NCI-H2107 treated with DMSO at 0.1 percent for 48 hours (cell line): ENCODE measurements around the gene SORBS1.

Experiments
- DNase-seq: peaks from one replicate; lab custom pipeline; 2025; ENCODE audit not compliant: unreplicated experiment; lab: John Stamatoyannopoulos, UW

SORBS1 gene

DNA sequence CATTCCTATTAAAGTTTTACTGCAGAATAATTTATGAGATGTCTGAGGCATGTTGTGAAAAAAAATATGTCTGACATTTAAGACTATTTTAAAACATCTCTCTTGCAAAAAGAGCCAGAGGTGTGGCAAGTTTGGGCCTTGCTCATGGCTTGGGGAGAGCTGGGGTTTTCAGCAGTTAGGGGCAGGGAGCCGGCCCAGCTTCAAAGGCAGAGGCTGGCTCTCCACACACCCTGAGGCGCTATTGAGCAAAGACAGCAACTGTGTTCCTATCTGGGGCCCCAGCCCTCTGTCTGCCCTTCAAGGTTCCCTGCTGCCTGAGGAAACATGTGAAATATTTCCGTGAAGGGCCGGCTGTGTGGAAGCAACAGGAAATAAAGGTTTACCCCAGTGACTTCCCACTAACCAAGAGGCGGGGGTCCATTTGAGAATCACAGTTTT, 94.0 kb downstream of the SORBS1 start:
- DNase-seq: no peak

DNA sequence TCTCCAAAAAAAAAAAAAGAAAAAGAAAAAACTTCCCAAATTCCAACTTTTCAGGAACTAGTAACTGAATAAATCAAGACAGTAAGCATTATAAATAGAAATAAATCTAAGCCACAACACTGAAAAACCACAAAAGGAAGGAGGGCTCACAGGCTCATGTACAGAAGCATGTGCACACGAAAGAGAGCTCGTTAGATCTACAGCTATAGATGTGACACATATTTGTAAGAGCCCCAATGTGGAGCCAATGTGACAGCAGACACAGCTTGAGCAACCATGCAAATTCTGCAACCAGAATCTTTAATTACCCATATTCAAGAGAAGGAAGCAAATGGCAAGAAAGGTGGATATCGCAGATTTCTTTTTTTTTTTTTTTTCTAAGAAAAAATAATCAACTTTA, 94.7 kb downstream of the SORBS1 start:
- no peak for DNase-seq

DNA sequence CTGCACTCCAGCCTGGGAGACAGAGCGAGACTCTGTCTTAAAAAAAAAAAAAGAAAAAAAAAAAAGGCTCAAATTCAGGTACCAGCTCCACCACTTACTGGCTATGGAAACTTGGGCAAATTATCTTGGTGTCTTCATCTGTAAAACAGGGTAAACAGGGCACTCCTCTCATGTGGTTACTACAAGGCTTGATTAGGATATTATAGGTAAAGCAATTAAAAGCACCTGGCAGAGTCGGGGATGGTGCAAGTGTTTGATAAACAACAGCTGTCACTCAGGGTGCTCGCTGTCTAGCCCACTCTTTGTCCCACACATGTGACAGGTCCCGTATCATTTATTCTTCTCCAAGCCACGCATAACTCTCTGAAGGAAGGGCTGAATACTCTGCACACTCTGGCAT, 96.9 kb downstream of the SORBS1 start:
- peak; percentile 25 for DNase-seq

GRCh38 chr10:95462740-95463667, 98.2 kb downstream of the SORBS1 start:
- DNase-seq: no peak

DNA sequence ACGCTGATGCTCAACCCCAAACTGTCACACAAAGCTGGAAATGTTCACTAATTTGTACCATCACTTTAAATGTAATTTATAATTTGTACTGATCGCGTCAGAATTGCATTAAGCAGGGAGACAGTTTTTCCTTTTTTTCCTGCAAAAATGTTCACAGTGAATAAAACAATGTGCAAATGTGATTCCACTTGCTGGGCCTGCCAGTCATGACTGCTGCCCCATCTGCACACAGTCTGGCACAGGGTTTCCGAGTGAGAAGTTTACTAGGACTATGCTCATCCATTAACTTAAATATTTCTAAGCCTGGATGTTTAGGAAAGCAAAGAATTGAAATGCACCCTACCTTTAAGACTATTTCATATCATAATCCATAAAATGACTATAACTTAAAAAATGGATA, 99.6 kb downstream of the SORBS1 start:
- DNase-seq: no peak

GRCh38 chr10:95459446-95460045, 101.6 kb downstream of the SORBS1 start:
- DNase-seq: no peak

DNA sequence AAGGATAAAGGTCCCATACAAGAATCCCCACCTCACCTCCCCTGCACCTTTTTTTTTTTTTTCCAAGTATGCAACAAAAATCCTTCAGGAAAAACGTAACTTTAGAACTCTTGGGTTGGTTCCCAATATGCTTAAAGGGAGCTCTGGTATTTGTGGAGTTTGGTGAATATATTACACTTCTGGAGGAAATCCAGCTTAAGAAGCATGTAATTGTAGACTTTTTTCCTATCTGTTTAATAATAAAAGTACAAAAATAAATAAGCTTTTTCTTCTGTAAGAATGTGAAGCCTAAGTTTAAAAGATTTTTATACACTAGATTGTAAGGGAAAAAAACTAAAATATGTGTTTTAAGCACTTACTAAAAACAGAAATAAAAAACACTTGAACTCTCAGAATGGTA, 102.3 kb downstream of the SORBS1 start:
- no peak for DNase-seq

GRCh38 chr10:95458014-95458413, 103.2 kb downstream of the SORBS1 start:
- DNase-seq: no peak

DNA sequence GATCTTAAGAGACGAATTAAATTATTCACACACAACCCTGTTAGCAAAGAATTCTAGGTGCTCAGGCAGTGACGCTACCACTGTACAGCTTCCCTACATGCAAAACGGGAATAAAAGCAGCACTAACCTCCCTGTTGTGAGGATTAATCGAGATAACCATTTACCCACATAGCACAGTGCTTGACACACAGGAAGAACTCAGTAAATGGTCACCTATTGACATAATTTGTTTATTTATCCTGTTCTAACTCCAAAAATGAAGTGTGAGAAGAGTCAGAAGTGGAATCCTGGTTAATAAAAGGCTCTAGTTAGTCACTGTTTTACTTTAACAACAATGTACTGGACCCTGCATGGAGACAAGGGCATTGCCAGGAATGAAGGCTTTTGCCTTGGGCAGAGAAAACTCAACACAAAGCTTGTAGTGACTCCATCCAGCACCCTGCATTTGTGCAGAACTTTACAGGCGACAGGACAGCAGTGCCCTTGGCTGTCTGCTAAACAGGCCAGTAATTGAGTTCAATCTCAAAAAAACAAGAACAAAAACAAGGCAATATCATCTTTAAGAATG, 103.8 kb downstream of the SORBS1 start:
- DNase-seq: no peak

DNA sequence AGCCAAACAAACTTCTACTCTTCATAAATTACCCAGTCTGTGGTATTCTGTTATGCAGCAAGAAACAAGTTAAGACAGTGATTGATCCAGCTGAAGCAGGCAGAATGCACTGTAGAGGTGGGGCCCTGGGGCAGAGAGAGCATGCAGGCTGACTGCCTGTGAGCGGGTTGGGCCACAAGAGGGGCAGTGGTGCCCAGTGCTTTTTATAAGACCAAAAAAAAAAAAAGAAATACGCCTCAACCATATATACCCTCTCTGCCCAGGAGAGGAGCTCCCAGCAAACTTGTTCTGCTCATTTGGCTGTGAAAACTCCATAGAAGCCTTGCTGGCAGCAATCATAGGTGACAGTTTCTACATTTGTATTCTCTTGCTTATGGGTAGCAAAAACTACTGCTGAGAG, 104.7 kb downstream of the SORBS1 start:
- DNase-seq: no peak

- DNase-seq: no peak
These were observed 106.2 kb downstream of the SORBS1 start for GRCh38 chr10:95454940-95455339.

DNA sequence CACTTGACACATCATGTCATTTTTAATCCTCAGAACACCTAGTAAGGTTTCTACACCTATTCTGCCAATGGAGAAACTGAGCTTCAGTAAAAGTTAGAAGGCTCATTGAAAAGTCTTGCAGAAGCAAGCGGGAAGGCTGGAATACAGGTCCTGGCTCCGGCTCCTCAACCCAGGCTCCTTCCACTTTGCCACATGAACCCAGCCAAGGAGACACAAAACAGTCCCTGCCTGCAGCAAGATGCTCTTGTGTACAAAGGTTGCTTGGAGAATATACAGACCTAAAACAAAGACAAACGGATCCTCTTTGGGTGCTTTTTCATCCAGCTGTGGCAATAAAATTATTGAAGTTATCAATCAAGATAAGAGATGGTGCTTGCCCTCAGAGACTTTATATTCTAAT, 106.8 kb downstream of the SORBS1 start:
- DNase-seq: no peak

- DNase-seq: no peak
These were observed 109.3 kb downstream of the SORBS1 start for GRCh38 chr10:95451568-95452524.

DNA sequence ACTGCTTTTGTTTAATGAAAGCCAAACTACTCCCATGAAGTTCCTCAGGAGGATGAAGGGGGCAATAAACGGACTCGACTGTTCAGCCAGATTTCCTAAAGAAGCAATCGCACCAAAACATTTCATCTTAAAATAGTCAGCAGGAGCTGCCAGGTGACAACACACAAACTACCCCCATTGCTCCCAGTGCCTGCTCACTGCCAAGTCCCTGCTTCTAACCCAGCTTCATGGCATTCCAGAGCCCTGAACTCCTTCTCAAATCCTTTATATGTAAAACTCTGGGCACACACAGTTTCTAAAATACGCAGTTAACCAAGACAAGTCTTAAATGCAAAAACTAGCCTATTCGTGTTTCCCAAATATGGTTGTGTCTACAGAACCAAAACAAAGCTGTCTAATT, 110.0 kb downstream of the SORBS1 start:
- DNase-seq: no peak

DNA sequence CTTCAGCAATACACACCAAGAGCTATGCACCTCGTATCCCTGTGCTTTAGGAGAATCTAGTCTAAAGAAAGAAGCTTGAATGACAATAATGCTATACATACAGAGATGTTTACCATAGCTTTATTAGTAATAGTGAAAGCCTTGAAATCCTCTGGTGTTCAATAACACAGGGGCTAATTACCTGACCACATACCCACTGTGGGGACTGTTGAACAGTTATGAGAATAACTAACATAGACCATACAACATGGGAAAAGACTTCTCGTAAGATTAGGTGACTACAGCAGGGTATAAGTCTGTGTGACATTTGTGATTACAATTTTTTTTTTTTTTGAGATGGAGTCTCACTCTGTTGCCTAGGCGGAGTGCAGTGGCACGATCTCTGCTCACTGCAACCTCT, 111.0 kb downstream of the SORBS1 start:
- DNase-seq: no peak

GRCh38 chr10:95447685-95448084, 113.5 kb downstream of the SORBS1 start:
- no peak for DNase-seq

DNA sequence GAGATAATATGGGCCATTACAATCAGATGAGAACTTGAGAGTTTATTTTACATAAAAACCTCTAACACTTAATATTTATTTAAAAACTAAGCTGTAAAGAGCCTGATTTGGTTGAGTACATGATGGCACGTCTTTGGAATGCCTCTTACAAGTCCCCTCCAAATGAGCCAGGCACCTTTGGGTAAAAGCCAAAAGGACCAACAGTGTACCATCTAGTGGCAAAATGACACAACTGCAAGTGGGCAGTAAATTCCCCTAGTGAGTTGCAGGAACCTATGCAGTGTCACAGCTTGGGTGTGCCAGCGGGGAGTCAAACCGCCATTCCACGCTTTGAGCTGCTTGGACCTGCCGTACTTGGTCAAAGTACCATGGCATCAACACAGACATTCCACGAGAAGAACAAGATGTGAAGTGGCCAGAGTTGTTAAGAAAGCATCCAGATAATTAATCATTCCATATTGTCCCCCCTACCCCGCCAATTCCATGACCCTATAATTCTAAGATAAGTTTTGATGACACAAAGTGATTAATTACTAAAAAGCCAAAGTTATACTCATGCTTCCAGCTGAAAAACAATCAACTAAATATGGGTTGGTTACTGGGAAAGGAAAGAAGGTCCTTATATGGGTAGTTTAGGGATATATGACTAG, 115.2 kb downstream of the SORBS1 start:
- DNase-seq: no peak

- DNase-seq: no peak
These were observed 115.8 kb downstream of the SORBS1 start for GRCh38 chr10:95445223-95445836.

- DNase-seq: no peak
These were observed 116.4 kb downstream of the SORBS1 start for GRCh38 chr10:95444792-95445191.

- DNase-seq: no peak
These were observed 117.5 kb downstream of the SORBS1 start for GRCh38 chr10:95443636-95444035.
